ENCODE measurements around the gene RICTOR. TPM values are rescaled to one million over a fixed set of nuclear protein-coding genes. Genes with fewer than 3 reads are reported as not detected.
A peak's percentile ranks its signal among the peaks of the same experiment; 100 is the strongest.

RICTOR gene
- total and polyA plus RNA-seq, 9 of the 15 experiments (the other 6 are each of a cell fraction or from before 2014, with no cell fraction given) = 13.9 to 46.6 (median 22.6) TPM

- TF ChIP-seq C11orf30 (IDR thresholded peaks at IDR 0.05; ENCODE audit: low read depth) (peak; percentile 38; the same call in 1 of the 2 replicates), L3MBTL2 (IDR thresholded peaks at IDR 0.05) (0 out of 2 replicates have a peak, but pooled peaks have one; percentile 37), JUND (IDR thresholded peaks at IDR 0.05; ENCODE audit: borderline replicate concordance, low read depth, low read length) (peak; percentile 54; the same call in 1 of the 2 replicates), JUND (tag; IDR thresholded peaks at IDR 0.05; ENCODE audit: borderline replicate concordance, low read depth, low read length) (peak; percentile 28; the same call in 1 of the 3 replicates), CHD7 (IDR thresholded peaks at IDR 0.05; ENCODE audit: low read depth, low read length) (no peak), FOXA3 (CRISPR knock-in tag; conservative IDR thresholded peaks at IDR 0.05 in 1 of 2, IDR thresholded peaks at IDR 0.05 in 1 of 2) (0 out of 4 replicates have a peak, but pooled peaks of 1 of the 2 experiments have one; percentile 19), BRCA1 (IDR thresholded peaks at IDR 0.05) (no peak), BRCA1 (CRISPR knock-in tag; IDR thresholded peaks at IDR 0.05) (no peak), FOSL1 (tag; conservative IDR thresholded peaks at IDR 0.05) (peak; percentile 69)
These were observed 26.7 kb upstream of the RICTOR start (continued) for GRCh38 chr5:39100851-39101396.
